ENCODE results near the gene KLK11.

KLK11 gene

GRCh38 chr19:50983625-50984292 lies 42.7 kb downstream of the KLK11 start, which contains the start of gene KLK7:
TSS of gene KLK7 (minus strand) at chr19:50983917. CDS start at chr19:50982399, 1,518 bp downstream.
- no peak for TF ChIP-seq CTCF (IDR thresholded peaks at IDR 0.05; ENCODE audit: low read depth, low read length)
- no peak within 1 kb of the TSS for H3K4me3 ChIP-seq (replicated peaks in 1 of 2; ENCODE audit: low read depth in 2 of 2, low read length in 2 of 2)
- DNase-seq (ENCODE audit: low read depth in 2 of 2): no peak

- TF ChIP-seq CTCF (IDR thresholded peaks at IDR 0.05; ENCODE audit: low read depth, low read length): no peak
- DNase-seq (ENCODE audit: low read depth in 2 of 2): no peak
- no peak overlapping the region for H3K4me3 ChIP-seq (replicated peaks in 1 of 2; ENCODE audit: low read depth in 2 of 2, low read length in 2 of 2)
Measured at GRCh38 chr19:50982186-50982585, 44.2 kb downstream of the KLK11 start.

- TF ChIP-seq CTCF (IDR thresholded peaks at IDR 0.05; ENCODE audit: low read depth, low read length): no peak
- no peak overlapping the region for H3K4me3 ChIP-seq (replicated peaks in 1 of 2; ENCODE audit: low read depth in 2 of 2, low read length in 2 of 2)
- DNase-seq (ENCODE audit: low read depth in 2 of 2): no peak
Measured at GRCh38 chr19:50981587-50982146, 44.7 kb downstream of the KLK11 start.

- TF ChIP-seq CTCF (IDR thresholded peaks at IDR 0.05; ENCODE audit: low read depth, low read length): no peak
- H3K4me3 ChIP-seq (replicated peaks in 1 of 2; ENCODE audit: low read depth in 2 of 2, low read length in 2 of 2): no peak overlapping the region
- no peak for DNase-seq (ENCODE audit: low read depth in 2 of 2)
Measured at GRCh38 chr19:50980208-50980607, 46.2 kb downstream of the KLK11 start.

- TF ChIP-seq CTCF (IDR thresholded peaks at IDR 0.05; ENCODE audit: low read depth, low read length): no peak
- H3K4me3 ChIP-seq (replicated peaks in 1 of 2; ENCODE audit: low read depth in 2 of 2, low read length in 2 of 2): no peak overlapping the region
- DNase-seq (ENCODE audit: low read depth in 2 of 2): no peak
Measured at GRCh38 chr19:50979758-50980157, 46.7 kb downstream of the KLK11 start.

- no peak for TF ChIP-seq CTCF (IDR thresholded peaks at IDR 0.05; ENCODE audit: low read depth, low read length)
- DNase-seq (ENCODE audit: low read depth in 2 of 2): no peak
- H3K4me3 ChIP-seq (replicated peaks in 1 of 2; ENCODE audit: low read depth in 2 of 2, low read length in 2 of 2): no peak overlapping the region
Measured at GRCh38 chr19:50978772-50979390, 47.5 kb downstream of the KLK11 start.
